ENCODE results near the gene LPAR2.
"Not testable (repeated sequence)": the region's sequence is repeated elsewhere in the genome, so short reads cannot be mapped to it uniquely, and the experiment has no call there.

The LPAR2 gene

DNA sequence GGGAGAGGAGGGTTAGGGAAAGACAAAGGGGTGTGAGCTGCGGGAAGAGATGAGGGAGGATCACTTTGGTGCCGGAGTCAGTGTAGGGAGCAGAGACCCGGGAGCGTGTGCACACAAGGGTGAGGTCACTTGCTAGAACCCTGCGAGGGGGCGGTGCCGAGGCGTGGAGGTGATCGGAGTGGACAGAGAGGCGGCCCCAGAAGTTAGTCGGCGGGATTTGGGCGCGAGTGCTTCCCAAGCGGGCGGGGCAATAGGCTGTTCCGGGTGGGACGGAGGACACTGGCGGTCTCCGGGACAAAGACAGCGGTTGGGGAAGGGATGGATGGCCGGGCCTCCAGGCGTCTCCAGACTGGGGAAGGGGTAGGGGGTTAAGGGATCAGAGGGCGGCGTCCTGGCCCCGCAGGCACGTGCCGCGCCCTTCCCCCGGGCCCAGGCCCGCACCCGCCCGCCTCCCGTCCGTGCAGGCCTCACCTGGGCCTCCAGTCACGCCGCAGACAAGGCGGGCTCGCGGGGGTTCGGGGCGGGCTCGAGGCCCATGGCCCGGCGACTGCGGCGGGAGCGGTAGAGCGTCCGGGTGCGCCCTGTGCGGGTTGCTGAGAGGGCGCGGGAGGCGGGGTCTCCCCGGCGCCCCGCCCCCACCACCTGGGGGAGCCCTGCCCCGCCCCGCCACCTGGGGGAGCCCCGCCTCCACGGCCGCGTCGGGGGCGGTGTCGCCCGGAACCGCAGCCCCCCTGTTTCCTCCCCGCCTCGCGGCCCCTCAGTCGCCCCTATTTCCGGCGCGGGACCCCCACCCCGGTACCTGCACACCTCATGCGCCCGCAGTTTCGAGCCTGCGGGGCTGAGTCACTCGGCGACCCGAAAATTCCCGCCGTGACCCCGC, at the start of gene LPAR2:
Gene LPAR2, minus strand, starts transcription at position 600 of the 880 bp plus-strand sequence. CDS start 945 bp downstream, outside the sequence.
- peak; percentile 31 for DNase-seq

DNA sequence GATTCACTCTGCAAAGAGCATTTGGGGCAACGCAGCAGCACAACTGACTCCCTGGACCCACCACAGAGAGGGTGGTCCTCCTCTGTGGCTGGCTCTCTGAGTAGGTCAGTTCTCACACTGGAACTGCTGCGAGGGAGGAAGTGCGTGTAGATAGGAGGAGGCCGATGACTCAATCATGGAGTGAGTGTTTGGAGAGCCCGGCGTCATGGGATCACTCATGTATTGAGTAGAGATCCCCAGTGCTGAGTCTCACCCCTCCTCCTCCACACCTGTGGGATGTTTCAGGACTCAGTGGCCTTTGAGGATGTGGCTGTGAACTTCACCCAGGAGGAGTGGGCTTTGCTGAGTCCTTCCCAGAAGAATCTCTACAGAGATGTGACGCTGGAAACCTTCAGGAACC, 49.6 kb upstream of the LPAR2 start:
- no peak for DNase-seq

DNA sequence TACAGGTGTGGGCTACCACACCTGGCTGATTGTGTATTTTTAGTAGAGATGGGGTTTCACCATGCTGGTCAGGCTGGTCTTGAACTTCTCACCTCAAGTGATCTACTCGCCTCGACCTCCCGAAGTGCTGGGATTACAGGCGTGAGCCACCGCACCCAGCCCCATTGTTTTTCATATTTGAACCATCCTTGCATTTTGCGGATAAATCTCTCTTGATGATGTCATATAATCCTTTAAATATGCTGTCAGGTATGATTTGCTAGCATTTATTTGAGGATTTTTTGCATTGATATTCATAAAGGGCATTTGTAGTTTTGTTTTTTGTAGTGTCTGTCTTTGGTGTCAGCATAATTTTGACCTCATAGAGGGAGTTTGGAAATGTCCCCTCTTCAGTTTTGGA, 46.3 kb upstream of the LPAR2 start:
- DNase-seq, result no peak

DNA sequence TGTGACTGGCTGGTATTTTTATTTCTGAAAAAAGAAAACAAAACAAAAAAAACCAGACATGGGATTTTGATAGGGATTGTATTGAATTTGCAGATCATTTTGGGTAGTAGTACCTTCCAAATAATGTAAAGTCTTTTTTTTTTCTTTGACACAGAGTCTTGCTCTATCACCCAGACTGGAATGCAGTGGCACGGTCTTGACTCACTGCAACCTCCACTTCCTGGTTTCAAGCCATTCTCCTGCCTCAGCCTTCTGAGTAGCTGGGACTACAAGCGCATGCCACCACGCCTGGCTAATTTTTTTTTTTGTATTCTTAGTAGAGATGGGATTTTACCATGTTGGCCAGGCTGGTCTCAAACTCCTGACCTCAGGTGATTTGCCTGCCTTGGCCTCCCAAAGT, 44.8 kb upstream of the LPAR2 start:
- DNase-seq, result no peak

DNA sequence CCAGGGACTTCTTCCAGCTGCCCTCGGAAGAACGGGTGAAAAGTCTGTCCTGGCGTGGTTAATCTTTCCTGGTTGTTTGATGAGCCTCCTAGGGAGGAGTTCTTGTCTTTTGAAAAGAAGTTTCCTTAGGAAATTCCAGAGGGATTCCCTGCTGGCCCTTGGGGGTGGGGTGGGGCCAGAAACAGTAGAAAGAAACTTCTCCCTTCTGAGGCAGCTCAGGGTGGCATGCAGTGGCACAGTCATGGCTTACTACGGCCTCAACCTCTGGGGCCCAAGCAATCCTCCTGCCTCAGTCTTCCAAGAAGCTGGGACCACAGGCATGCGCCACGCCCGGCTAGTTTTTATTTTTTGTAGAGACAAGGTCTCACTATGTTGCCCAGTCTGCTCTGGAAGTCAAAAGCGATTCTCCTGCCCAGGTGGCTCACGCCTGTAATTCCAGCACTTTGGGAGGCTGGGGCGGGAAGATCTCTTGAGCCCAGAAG, 42.1 kb upstream of the LPAR2 start:
- DNase-seq, result no peak

DNA sequence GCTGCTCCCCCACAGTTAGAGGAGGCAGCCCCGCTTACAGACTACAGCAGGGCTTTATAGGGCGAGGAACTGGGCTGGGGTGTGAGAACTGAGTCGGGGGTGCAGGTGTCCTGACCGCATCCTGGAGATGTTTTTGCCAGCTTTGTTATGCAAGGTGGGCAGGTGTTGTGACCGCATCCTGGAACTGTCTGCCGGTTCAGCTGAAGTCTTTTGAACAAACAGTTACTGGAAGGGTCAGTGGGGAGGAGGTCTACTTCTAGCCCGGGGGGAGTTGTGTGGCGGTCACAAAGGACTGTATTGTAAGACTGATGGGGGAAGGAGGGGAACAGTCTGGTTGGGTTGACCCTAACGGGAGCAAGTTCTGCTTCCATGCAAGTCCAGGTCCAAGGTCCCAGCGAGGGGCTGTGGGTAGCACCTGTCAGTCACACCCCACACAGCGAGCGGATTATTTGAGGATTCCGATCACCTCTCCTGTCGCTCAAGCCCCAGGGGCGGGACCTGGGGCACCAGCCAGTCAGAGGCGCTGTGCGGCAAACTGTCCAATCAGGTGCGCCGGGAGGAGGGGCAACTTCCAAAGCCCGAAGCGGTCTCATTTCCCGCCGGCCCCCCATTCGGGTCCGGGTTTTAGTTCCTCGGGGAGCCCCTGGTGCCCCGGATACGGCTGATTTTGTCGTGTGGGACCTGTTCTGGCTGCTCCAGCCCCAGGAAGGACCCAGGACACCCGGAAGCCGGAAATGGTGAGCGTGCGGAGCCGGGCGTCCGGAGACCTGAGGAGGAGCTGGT, 40.4 kb upstream of the LPAR2 start, which contains the start of gene ZNF101:
Gene ZNF101, plus strand, starts transcription at position 610 of the 783 bp plus-strand sequence. Its CDS starts 125 bp downstream, at position 735.
- DNase-seq, result peak; percentile 93

DNA sequence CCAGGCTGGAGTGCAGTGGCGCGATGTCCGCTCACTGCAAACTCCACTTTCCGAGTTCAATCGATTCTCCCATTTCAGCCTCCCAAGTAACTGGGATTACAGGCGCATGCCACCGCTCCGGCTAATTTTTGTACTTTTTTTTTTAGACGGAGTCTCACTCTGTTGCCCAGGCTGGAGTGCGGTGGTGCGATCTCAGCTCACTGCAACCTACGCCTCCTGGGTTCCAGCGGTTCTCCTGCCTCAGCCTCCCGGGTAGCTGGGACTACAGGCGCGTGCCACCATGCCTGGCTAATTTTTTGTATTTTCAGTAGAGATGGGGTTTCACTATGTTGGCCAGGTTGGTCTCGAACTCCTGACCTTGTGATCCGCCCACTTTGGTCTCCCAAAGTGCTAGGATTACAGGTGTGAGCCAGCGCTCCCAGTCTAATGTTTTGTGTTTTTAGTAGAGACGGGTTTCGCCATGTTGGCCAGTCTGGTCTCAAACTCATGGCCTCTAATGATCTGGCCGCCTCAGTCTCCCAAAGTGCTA, 37.5 kb upstream of the LPAR2 start:
- DNase-seq, result not testable (repeated sequence)

DNA sequence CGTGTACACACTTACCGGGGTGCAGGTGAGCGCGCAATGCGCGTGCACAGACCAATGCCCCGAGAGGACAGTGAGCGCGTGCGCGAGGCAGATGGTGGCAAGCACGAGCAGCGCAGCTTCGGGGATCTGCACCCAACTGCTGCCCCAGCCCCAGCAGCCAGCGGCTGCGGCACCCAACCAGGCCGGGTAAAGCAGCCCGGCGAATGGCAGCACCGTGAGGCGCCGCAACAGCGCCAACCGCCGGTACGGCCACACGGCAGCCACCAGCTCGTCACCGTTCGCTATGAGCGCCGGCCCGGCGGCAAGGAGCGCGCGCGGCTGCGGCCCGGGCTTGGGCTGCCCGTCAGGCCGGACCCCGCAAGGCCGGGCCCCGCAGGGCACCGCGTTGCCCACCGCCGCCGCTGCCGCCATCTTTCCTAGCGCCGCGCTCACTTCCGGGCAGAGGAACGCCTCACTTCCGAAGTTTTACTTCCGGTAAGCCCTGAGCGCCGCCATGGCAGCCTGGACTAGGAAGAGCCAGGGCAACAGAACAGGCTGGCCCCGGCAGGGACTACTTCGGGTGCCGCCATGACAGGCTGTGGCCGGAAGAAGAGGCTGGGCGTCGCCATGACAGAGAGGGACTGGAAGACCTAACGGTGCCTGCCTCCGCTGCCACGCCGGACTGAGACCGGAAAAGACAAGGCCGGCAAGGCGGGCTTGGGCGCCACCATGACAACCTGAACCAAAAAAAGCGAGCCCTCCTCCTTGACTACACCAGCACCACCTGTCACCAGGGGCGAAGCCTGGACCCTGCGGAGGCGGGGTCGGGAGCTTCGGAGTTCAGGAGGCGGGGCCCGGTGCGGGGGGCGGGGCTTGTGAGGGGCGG, 35.5 kb upstream of the LPAR2 start, which contains the start of gene ATP13A1:
Gene ATP13A1, minus strand, starts transcription at position 421 of the 865 bp plus-strand sequence. Its CDS starts 10 bp downstream, at position 411.
- peak; percentile 98 for DNase-seq

DNA sequence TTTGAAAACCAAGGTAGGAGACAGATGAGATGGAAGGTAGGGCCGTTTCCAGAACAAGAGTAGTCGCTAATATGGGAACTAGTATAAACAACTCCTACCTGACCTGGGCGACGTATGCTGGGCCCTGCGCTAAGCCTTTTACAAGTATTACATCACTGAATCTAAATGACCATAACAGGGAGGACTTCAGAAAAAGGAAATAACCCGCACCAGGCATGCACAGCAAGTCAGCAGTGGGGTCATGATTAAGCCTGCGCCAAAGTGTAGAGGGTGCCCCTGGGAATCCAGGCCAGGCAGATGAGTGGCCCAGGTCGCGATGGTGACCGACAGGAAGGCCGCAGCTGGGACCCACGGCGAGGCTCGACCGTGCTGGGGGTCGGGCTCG, 34.8 kb upstream of the LPAR2 start:
- no peak for DNase-seq

DNA sequence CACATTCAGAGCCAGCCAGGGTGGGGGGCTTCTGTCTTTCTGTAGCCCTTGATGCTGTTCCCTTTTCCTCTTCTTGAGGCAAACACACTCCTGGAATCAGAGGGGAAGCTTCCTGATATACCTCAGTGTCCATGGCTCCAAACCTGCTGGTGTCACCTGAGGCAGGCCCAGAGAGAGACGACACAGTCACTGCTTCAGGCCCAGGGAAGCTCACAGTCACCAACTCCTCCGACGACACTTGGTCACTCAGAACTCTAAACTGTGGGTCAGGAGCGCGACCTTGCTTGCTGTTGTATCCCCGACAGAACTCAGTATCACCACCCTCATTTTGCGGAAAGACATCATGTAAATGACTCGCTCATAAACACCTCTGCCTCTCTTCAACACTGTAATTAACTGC, 34.3 kb upstream of the LPAR2 start:
- DNase-seq, result no peak

DNA sequence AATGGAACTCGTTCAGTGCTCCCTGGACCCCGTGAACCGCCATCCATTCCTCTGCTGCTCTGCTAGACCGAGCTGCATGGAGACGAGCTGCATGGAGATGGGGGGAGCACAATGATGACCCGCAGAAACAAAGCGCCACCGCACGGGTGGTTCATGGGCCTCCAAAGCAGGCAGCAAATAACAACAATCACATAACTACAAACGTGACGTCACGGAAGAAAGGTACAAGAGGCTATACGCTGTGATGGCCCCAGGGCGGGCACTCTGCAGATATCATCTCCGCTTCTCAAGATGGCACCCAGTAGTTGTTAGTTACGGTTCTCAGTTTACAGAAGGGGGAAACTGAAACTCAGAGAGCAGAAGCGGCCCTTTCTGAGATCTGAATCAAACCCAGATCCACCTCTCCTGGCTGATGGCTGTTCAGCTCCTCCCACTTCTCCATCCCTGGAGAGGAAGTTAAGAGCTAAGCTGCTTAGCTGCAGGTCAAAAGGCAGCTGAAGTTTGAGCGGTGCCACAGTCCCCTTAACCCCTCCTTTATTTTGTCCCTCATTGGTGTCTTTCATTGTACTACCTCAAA, 33.7 kb upstream of the LPAR2 start:
- no peak for DNase-seq

DNA sequence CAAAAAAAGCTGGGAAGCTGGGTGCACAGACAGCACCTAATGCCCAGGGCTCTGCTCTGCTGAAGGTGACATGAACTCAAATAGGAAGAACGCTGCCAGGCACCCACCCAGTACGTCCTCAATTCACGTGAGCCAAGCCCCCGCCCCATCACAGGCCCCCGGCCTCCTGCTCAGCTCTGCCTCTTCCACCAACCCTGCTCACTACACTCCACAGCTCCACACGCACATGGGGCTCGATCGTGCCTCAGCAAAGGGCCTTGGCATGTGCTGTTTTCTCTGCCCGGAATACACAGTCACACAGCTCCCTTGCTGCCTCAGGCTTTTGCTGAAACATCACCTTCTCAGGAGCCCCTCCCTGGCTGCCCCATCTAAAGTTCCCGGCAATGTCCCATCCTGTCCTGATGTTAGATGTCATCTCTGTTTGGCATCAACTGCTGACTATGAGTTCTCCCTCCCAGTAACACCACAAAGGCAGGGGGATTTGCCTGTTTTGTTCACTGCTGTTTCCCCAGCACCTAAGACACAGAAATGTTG, 33.2 kb upstream of the LPAR2 start:
- no peak for DNase-seq

DNA sequence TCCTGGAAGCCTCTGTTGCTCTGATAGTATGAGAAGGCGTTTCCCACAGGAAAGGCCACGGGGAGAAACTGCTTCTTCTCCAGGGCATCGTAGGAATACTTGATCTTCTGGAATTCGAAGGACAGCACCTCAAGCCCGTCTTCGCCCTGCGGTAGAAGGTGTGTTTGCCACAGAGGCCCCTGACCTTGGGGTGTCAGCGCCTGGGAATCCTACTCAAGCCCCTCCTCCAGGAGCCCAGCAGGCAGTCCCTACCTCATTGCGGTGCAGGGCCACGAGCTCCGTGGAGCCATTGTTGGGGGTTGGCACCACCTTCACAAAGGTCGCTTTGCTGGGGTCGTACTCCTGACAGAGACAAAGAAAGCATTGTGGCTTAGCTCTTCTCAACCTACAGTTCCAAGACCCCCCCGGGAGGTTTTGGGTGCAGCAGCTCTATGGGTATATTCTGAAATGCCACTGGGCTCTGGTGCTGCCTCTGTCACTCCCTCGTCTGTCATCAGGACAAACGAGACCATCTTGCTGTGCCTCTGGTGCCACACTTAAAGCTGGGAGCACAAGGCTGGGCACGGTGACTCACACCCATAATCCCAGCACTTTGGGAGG, 31.7 kb upstream of the LPAR2 start:
- DNase-seq, result no peak

DNA sequence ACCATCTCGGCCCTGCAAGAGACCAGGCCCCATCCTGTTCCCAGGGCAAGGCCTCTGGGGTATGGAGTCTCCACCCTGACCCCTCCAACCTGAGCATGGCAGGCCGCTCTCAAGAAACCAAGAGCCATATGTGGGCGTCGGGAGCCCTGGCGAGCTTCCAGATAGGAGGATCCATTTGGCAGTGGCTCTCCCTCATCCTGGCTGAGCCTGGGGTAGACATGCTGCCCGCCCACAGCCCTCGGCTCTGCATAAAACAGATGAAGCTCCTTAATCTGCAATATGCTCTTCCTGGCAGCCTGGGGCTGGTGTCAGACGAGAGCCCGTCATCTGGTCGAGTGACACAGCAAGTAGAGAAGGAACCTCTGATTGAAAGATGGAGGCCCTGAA, 29.4 kb upstream of the LPAR2 start:
- DNase-seq, result peak; percentile 89

DNA sequence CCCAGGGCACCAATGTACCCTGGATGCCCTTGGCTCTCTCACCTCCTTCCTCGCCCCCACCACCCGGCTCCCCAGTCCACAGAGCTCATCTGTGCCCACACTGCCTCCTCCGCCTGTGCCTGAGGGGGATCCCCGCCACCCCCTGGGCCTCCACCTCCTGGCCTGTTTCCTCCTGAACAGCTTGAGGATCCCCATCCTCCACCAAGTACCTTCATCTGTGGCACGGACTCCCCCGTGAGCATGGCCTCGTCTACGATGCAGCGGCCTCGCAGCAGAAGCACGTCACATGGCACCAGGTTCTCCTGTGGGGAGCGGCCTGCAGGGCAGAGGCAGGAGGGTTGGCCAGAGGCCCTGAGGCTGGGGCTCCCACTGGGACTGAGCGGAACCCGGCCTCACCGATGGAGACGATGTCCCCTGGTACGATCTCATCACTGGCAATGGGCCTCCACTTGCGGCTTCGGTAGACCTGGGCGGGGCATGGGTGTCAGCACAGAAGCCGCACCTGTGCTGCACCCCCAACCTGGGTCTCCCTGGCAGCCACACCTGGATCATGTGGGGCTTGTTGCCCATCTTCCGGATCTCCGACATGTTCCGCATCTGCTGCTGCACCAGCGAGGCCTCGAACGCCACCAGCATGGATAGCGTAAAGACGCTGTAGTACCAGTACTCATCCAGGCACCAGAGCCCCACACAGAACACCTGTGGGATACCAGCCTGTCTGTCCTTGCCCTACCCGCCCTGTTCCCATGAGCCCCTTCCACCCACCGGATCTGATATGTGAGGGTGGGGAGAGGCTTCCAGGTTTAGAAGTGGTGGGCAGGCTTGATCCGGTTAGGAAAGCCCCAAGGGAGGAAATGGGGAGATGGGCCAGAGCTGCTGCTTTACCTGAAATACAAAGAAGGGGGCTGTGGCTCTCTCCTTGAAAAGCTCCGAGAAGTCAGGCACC, 28.7 kb upstream of the LPAR2 start:
- DNase-seq, result no peak

DNA sequence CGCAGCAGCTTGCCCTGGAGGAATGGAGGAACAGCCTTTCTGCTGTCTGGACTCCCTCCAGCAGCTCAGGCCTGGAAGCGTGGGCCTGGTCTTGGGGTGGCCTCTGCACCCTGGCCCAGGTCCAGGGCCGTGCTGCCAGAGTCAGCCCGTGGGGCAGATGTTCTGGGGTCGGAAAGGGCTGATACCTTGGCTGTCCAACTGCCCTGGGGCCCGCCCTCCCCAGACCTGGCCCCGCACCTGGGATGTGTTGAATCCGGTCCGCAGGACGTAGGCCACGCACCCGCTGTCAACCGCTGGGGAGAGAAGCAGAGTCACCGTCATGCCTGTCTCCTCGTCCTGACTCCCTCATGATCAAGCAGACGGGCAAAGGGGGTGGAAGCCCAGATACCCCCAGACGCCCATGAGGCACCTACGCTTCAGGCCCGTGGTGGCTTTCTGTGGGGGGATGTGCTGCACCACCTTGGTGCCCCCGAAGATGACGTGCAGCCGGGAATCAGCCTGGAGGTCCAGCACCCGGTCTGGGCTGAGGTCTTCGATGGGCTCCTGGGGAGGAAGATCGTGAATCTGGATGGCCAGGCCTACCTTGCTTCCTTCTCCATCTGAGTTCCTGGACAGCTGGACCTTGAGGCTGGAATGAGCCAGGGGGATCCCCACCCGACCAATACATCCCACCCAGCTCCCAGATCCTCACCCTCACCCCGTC, 27.8 kb upstream of the LPAR2 start:
- no peak for DNase-seq

DNA sequence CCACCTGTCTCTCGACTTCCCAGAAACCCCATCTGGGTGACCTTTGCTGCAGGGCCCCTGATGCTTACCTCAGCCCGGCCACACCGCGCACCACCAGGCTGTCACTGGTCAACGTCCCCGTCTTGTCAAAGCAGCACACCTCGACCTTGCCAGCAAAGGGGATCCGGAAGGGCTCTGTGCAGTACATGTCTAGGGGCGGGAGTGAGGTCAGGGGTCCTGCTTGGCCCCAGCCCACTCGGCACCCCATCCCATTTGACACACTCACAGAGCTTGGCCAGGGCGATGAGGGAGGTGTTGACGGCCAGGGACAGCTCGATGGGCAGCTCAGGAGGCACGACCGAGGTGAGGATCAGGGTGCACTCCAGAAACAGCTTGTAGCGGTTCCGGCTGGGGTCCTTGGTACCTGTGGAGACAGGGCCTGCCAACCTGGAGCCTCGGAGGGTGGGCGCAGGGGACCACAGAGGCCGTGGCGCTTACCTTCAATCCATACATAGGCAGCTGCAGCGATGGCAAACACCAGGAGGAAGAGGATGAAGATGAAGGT, 27.1 kb upstream of the LPAR2 start:
- no peak for DNase-seq

DNA sequence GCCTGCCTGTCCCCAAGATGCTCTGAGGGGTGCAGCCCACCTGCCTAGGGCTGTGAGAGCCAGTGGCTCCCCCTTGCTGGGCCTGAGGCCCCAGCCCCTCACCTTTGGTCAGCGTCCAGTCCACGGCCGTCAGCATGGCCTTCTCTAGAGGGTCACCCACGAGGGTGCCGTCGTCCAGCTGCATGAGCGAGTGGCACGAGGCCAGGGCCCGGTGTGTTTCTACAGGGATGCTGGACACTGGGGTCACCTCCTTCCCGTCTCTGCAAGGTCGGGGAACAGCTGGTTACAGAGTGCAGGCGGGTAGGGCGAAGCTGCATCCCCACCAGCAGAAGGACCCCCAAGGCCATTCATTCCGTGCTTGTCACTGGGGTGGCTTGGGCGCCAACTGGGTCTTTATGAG, 26.4 kb upstream of the LPAR2 start:
- DNase-seq, result no peak

DNA sequence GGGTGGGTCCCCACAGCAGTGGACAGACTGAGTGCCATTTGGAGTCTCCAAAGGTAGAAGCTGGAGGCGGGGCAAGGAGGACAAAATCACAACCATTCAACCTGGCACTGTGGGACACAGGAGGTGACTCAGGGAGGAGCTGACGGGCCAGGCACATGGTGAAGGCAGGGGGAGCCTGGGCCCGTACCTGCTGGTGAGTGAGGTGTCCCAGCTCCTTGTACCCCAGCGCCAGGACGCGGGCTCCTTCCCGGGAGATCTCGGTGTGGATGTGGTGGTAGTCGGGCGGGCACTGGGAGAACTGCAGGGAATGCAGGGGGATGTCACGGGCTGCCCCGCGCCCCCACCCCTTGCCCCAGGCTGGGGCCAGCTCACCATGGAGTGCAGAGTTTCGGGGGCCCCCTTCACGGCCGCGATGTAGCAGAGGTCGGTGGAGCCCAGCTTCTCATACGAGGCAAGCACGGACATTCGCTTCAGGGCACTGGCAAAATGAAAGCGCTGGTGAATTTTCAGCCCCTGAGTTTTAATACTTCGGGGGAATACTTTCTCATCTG, 25.7 kb upstream of the LPAR2 start:
- no peak for DNase-seq

All from NCI-H1694 (cell line).